HEK293T (cell line): ENCODE data around the gene AIMP1.

Experiments
- BHLHE40 ChIP-seq: fragments of 450-650 bp; IDR thresholded peaks from 2 replicates; pipeline ENCODE4 v1.6.1; 2016; ENCODE audit warnings: mild to moderate bottlenecking, moderate library complexity, borderline replicate concordance
- CTBP1 ChIP-seq: fragments of 450-650 bp; IDR thresholded peaks from 2 replicates; pipeline ENCODE4 v1.6.1; 2016; ENCODE audit warnings: borderline replicate concordance
- ELF4 ChIP-seq: fragments of 450-650 bp; IDR thresholded peaks from 2 replicates; pipeline ENCODE4 v1.6.1; 2017; ENCODE audit warnings: antibody characterized with exemption
- FOXK2 ChIP-seq: fragments of 450-650 bp; IDR thresholded peaks from 2 replicates; pipeline ENCODE4 v1.6.1; 2016; ENCODE audit warnings: mild to moderate bottlenecking
- FOXM1 ChIP-seq: fragments of 450-650 bp; IDR thresholded peaks from 2 replicates; pipeline ENCODE4 v1.6.1; 2017; ENCODE audit warnings: mild to moderate bottlenecking, borderline replicate concordance
- HDGF ChIP-seq: fragments of 450-650 bp; IDR thresholded peaks from 2 replicates; pipeline ENCODE4 v1.6.1; 2017; ENCODE audit warnings: antibody characterized with exemption, borderline replicate concordance
- L3MBTL2 ChIP-seq: fragments of 450-650 bp; conservative IDR thresholded peaks from 2 replicates; pipeline ENCODE4 v1.6.1; 2016; ENCODE audit warnings: mild to moderate bottlenecking
- SP1 ChIP-seq: fragments of 450-650 bp; IDR thresholded peaks from 2 replicates; pipeline ENCODE4 v1.6.1; 2017
- TARDBP ChIP-seq: fragments of 450-650 bp; IDR thresholded peaks from 2 replicates; pipeline ENCODE4 v1.6.1; 2016
- ZNF384 ChIP-seq: fragments of 450-650 bp; IDR thresholded peaks from 2 replicates; pipeline ENCODE4 v1.6.1; 2016
- TF ChIP-seq, protein P1 (sequence below): fragments of 450-650 bp; IDR thresholded peaks from 2 replicates; pipeline ENCODE4 v1.6.1; 2016

DNA sequence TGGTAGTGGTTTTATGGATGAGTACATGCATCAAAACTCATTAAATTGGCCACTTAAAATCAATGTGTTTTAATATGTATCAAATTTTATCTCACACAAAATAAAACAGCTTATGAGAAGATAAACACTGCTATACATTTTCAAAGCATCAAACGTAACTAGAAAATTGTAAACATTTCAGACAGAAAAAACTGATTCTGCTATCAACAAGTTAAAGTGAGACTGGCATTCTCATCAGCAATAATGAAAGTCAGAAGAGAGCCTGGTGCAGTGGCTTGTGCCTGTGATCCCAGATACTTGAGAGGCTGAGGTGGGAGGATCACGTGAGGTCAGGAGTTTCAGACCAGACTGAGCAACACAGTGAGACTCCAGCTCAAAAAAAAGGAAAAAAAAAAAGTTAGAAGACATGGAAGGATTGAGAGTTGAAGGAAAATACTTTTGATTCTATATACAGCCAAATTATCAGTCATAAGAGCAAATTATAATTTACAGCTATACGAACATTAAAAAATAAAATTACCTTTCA is 3.3 kb upstream of the AIMP1 start:
- TF ChIP-seq HDGF (no peak), FOXM1 (no peak), BHLHE40 (no peak), FOXK2 (no peak), L3MBTL2 (no peak), SP1 (no peak), TARDBP (no peak), CTBP1 (no peak), ELF4 (no peak), ZNF384 (no peak)
- TF ChIP-seq, protein P1, sequence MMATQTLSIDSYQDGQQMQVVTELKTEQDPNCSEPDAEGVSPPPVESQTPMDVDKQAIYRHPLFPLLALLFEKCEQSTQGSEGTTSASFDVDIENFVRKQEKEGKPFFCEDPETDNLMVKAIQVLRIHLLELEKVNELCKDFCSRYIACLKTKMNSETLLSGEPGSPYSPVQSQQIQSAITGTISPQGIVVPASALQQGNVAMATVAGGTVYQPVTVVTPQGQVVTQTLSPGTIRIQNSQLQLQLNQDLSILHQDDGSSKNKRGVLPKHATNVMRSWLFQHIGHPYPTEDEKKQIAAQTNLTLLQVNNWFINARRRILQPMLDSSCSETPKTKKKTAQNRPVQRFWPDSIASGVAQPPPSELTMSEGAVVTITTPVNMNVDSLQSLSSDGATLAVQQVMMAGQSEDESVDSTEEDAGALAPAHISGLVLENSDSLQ = no peak
